GM12864 (cell line): ENCODE results near the gene METTL22.

Source experiments
- DNase-seq: peaks from one replicate; pipeline ENCODE4 v3.0.0-alpha.2; 2011; ENCODE audit warnings: low read depth
- H3K4me3 ChIP-seq: 2 replicates; pipeline ENCODE4 v1.5.1; 2011; ENCODE audit warnings: mild to moderate bottlenecking, low read depth, low read length, control low read depth
- CTCF ChIP-seq: IDR thresholded peaks from 2 replicates; pipeline ENCODE4 v1.5.1; 2011; ENCODE audit warnings: low read depth, mild to moderate bottlenecking, moderate library complexity, low read length, control low read depth, inconsistent platforms; ENCODE audit errors: missing control alignments

Gene METTL22

DNA sequence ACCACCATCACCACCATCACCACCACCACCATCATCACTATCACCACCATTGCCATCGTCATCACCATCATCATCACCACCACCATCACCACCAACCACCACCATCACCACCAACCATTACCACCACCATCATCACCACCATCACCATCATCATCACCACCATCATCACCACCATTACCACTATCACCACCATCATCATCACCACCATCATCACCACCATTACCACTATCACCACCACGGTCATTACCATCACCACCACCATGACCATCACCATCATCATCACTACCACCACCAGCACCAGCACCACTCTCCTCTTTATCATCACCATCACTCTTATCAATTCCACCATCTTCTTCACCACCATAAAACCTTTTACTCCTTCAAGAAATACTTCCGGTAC, 30.0 kb upstream of the METTL22 start:
- DNase-seq, result no peak
- TF ChIP-seq CTCF, result no peak
- no peak overlapping the region for H3K4me3 ChIP-seq

DNA sequence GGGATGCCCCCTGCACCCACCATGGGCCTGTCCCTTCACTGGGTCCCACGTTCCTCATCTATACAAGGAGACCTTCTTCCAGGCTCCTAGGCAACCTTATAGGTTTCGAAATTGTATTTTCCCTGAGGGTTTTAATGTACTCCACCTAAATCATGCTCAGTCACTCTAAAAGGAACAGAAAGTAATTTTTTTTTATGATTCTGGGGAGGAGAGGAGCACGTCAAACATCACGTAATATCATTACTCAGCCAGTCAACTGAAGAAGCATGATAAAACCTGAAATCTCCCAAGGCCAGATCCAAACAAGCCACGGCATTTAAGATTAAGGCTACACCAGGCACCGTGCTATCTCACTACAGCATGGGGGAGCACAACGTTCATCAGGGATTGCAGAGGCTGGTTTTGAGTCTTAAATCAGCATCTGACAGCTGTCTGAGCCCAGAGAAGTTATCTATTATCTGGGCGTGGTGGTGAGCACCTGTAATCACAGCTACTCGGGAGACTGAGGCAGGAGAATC, 27.3 kb upstream of the METTL22 start:
- no peak overlapping the region for H3K4me3 ChIP-seq
- no peak for TF ChIP-seq CTCF
- DNase-seq, result no peak

DNA sequence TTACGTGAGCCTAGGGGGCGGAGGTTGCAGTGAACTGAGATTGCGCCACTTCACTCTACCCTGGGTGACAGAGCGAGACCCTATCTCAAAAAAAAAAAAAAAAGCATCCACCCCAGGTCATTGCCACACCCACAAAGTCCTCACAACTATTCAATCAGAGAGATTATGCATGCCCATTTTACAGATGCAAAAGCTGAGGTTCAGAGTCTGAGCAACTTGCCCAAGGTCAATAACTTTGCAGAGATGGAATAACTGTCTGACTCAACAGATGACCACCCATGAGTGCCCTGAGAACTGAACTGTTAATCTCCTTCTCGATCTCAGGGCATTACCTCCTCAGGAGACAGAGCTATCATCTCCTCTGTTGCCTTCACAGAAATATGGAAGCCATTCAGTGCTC, 25.7 kb upstream of the METTL22 start:
- H3K4me3 ChIP-seq, result no peak overlapping the region
- DNase-seq, result no peak
- TF ChIP-seq CTCF, result no peak

DNA sequence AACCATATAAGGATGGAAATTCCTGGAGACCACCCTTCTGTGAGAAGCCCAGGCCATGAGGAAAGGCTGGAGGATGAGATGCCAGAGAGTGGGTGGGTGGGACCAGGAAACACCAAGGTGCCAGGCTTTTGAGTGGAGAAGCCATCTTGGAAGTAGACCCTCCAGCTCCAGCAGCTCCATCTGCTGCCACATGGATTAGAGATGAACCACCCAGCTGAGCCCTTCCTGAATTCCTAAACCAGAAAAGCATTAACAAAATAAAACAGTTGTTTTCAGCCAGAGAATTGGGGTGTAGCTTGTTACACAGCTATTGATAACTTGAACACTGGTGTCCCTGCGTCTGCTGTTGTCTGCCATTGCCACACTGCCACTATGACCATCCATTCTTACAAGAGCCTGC, 24.9 kb upstream of the METTL22 start:
- no peak overlapping the region for H3K4me3 ChIP-seq
- no peak for DNase-seq
- no peak for TF ChIP-seq CTCF

DNA sequence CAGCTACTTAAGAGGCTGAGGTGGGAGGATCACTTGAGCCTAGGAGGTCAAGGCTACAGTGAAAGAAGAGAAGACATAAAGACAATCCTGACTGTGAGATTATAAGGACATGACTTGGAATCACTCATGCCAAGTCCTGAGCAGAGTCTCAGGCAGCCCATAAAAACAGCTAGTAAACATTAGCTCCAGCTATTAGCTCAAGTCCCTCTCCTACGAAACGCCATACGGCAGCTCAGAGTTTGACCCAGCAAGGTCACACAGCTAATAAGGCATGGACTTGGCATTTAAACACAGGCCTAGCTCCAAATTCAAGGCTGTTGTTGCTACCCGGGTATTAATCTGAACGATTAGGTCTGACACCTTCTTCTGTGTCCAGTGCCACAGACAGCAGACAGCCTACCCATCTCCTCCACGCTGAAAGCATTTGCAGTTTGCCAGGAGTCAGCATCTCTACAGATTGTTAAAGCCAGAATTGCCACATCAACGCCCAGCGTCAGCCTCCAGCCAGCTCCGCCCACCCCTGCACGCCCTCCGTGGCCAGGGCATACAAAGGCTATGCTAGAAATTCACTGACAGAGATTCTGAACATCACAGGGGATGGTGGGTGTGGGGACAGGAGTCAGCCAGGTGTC, 21.2 kb upstream of the METTL22 start:
- DNase-seq, result no peak
- TF ChIP-seq CTCF, result no peak
- no peak overlapping the region for H3K4me3 ChIP-seq

DNA sequence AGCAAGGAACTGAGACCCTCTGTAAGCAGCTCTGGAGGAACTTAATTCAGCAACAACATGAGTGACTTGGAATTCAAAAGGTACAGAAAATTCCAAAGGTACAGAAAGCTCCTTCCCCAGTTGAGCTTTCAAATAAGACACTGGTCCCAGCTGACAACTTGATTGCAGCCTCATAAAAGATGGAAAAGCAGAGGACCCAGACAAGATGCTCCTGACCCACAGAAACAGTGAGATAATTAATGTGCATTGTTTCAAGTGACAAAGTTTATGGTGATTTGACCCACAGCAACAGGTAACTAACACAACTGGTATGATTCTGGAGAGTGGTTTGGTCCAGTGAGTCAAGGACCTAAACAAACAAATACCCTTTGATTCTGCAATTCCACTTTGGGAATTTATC, 15.9 kb upstream of the METTL22 start:
- no peak for DNase-seq
- TF ChIP-seq CTCF, result no peak
- H3K4me3 ChIP-seq, result no peak overlapping the region

DNA sequence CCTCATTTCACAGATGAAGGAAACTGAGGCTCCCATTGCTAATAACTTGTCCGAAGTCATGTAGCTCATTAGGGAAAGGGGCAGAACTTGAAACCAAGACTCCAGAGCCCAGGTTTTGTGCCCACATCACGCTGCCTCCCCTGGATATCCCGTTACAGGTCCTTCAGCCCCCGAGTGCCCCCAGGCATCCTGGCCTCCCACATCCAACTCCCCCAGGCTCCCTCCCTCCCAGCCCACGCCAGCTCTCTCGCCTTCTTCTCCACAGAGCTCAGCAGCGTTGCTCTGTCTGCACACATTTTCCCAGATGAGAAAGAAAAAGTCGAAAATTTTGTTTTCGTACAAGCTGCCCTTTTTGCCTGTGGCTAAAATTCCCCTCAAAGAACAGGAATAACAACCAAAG, 14.3 kb upstream of the METTL22 start:
- no peak overlapping the region for H3K4me3 ChIP-seq
- DNase-seq, result no peak
- TF ChIP-seq CTCF, result no peak
